Esophagus squamous epithelium (tissue), 5 donors: ENCODE measurements around the gene FANCE. TPM values are rescaled to one million over a fixed set of nuclear protein-coding genes. Genes with fewer than 3 reads are reported as not detected.
A peak's percentile ranks its signal among the peaks of the same experiment; 100 is the strongest.

Source experiments
- DNase-seq: peaks from one replicate; lab custom pipeline; 2025; lab: John Stamatoyannopoulos, UW
- H3K27ac ChIP-seq, 4 donors: fragments of 200-600 bp; sonication (generic); one replicate each; pipeline ENCODE4 v1.5.1; 2016 to 2019; ENCODE audit warnings: mild to moderate bottlenecking in 1 of 4
- H3K27me3 ChIP-seq, 4 donors: fragments of 200-600 bp; sonication (generic); 1 replicate in 3 of 4; 2 replicates in 1 of 4; pipeline versions ENCODE4 v1.5.1 to v1.6.0; 2017 to 2021; ENCODE audit warnings: antibody characterized with exemption in 1 of 4
- H3K36me3 ChIP-seq, 3 donors: fragments of 200-600 bp; sonication (generic); one replicate each; pipeline ENCODE4 v1.5.1; 2016 to 2019
- H3K4me1 ChIP-seq, 3 donors: fragments of 200-600 bp; sonication (generic); one replicate each; pipeline ENCODE4 v1.5.1; 2017 to 2019
- H3K4me3 ChIP-seq, 4 donors: fragments of 200-600 bp; sonication (generic); 1 replicate in 3 of 4; 2 replicates in 1 of 4; pipeline ENCODE4 v1.5.1; 2016 to 2019; ENCODE audit warnings: mild to moderate bottlenecking in 2 of 4, moderate library complexity in 1 of 4
- H3K9me3 ChIP-seq, 3 donors: fragments of 200-600 bp; sonication (generic); one replicate each; pipeline ENCODE4 v1.5.1; 2016 to 2019
- CTCF ChIP-seq, 6 experiments: fragments of 450-650 bp in 4 of 6; fragments of 200-600 bp in 2 of 6; sonication (generic) in 2 of 6; IDR thresholded peaks; one replicate each; pipeline ENCODE4 v1.5.1; 2016 to 2019; ENCODE audit warnings: antibody characterized with exemption in 6 of 6, mild to moderate bottlenecking in 4 of 6, moderate library complexity in 4 of 6
- POLR2A ChIP-seq, 4 donors: fragments of 450-650 bp; IDR thresholded peaks; one replicate each; pipeline ENCODE4 v1.6.1; 2017; ENCODE audit warnings: antibody characterized with exemption in 4 of 4, mild to moderate bottlenecking in 4 of 4, moderate library complexity in 3 of 4
- WGBS, 2 donors: methylation state at CpG; one replicate each; pipeline ENCODE4 v1.1.5; 2018; 5-methylcytosine and 5-hydroxymethylcytosine counted together
- intact Hi-C: fragments of 100-400 bp; cut with DNase I; formaldehyde crosslinking; loops from one replicate; pipeline ENCODE4 v1.15.0; 2022
- total RNA-seq, 4 donors: library from RNA; depleted of rRNA; stranded (reverse); fragments of >200 nt; gene quantifications; one replicate each; pipeline ENCODE4 v1.1.0, GENCODE V29; 2016
- donor health status: DM: yes; HTN: yes; CAD: no.

Gene FANCE
- total RNA-seq, 4 donors from 2014 or later = 6.9 to 15.5 (median 8.0) TPM

DNA sequence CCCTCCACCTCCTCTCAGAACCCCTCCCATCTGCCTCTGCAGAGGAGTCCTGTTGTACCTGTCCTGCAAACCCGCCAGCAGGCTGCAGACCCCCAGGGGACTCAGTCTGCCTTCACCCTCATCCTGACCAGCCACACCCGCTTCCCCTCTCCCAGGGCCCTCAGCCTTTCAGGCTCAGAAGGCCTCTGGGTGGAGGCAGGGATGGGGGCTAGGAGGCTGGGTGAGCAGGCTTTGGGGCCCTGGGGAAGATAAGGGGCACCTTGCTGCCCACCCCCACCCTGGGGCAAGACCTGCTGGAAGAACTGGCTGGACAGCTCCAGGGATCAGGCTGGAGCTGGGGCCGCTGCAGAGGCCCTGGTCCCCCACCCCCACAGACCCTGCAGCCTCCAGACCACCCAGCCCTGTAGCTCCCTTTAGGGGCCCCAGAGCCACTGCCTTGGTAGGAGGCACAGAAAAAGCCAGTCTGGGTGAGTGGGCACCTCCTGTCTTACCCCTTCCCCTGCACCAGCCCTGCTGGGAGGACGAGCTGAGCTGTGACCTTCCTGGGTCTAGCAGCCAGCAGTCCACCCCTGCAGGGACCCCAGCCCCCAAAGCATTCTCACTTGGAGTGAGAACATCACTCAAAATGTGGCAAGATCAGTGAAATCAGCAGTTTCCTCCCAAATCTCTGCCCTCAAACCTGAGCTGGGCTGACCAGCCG lies 39.6 kb downstream of the FANCE start:
- no peak for DNase-seq
- peaks cover 73 to 94% (median 76%) of the 10 kb centered on the region in 3 donors for H3K4me1 ChIP-seq
- intact Hi-C loops = no loop called here
- no peak for TF ChIP-seq CTCF (IDR thresholded peaks at IDR 0.05)
- no peak for TF ChIP-seq POLR2A (IDR thresholded peaks at IDR 0.05)
- WGBS, 2 donors = 0 to 32% methylated on average over 1 to 3 of the region's 5 CpGs
- peak overlapping the region; percentile 95 to 99 (median 97) for H3K27ac ChIP-seq
- H3K36me3 ChIP-seq = peaks cover 0 to 4% (median 0%) of the 10 kb centered on the region in 3 donors
- peak overlapping the region in 3 of 4 donors; percentile 1 to 21 (median 1) for H3K4me3 ChIP-seq
- H3K9me3 ChIP-seq = no peaks in the 10 kb centered on the region
- peaks cover 0 to 10% (median 0%) of the 10 kb centered on the region in 4 donors for H3K27me3 ChIP-seq

- H3K27me3 ChIP-seq = peaks cover 0 to 12% (median 0%) of the 10 kb centered on the region in 4 donors
- intact Hi-C loops = no loop called here
- TF ChIP-seq CTCF (IDR thresholded peaks at IDR 0.05) (no peak), POLR2A (IDR thresholded peaks at IDR 0.05) (no peak)
- DNase-seq = no peak
- H3K27ac ChIP-seq = peak overlapping the region; percentile 95 to 99 (median 97)
- no peaks in the 10 kb centered on the region for H3K9me3 ChIP-seq
- WGBS, 2 donors = 41 to 42% methylated on average over 3 to 7 of the region's 7 CpGs
- H3K4me3 ChIP-seq = peak overlapping the region in 2 of 4 donors; percentile 1 to 21
- peaks cover 67 to 89% (median 69%) of the 10 kb centered on the region in 3 donors for H3K4me1 ChIP-seq
- peaks cover 0 to 4% (median 0%) of the 10 kb centered on the region in 3 donors for H3K36me3 ChIP-seq
These were observed 40.3 kb downstream of the FANCE start for GRCh38 chr6:35492258-35492973.

GRCh38 chr6:35492974-35493284 lies 40.8 kb downstream of the FANCE start:
- H3K27me3 ChIP-seq = peaks cover 0 to 17% (median 0%) of the 10 kb centered on the region in 4 donors
- TF ChIP-seq POLR2A (IDR thresholded peaks at IDR 0.05) = no peak
- no peak for TF ChIP-seq CTCF (IDR thresholded peaks at IDR 0.05)
- H3K9me3 ChIP-seq = no peaks in the 10 kb centered on the region
- intact Hi-C loops = no loop called here
- no peak overlapping the region for H3K4me3 ChIP-seq
- no peak for DNase-seq
- H3K36me3 ChIP-seq = peaks cover 0 to 4% (median 0%) of the 10 kb centered on the region in 3 donors
- peaks cover 65 to 89% (median 66%) of the 10 kb centered on the region in 3 donors for H3K4me1 ChIP-seq
- WGBS, 2 donors = 67 to 82% methylated on average over 6 to 7 of the region's 7 CpGs
- peak overlapping the region; percentile 95 to 99 (median 98) for H3K27ac ChIP-seq

DNA sequence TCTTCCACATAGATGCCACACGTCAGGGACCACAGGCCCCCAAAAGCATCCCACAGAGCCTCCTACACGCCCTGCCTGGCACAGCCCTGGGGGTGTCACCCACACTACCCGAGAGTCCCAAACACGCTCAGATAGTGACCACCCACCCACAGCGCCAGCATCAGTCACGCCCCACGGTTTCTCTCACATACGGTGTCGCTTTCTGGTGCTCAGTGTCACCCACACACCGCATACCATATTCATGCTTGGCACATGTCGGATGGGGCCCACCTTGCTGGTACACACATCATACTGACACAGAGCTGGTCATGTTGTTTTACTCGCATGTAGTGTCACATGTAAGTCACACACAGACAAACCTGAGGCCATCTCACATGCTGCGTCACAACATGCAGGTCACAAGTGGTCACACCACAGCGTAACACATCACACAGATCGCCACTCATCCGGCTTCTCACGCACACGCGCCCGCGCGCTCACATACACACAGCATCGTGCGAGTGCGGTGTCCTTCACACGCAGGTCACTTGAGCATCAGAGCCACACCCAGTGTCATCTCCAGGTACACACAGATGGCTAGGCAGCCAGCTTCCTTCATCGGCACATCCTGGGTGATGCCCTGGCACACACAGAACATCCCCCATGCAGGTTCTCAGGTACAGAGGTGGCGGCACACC lies 41.3 kb downstream of the FANCE start:
- intact Hi-C loops = no loop called here
- peaks cover 0 to 22% (median 0%) of the 10 kb centered on the region in 4 donors for H3K27me3 ChIP-seq
- TF ChIP-seq POLR2A (IDR thresholded peaks at IDR 0.05) = no peak
- no peak for TF ChIP-seq CTCF (IDR thresholded peaks at IDR 0.05)
- peaks cover 0 to 4% (median 0%) of the 10 kb centered on the region in 3 donors for H3K36me3 ChIP-seq
- 73 to 74% methylated on average over 25 to 27 of the region's 28 CpGs for WGBS, 2 donors
- H3K4me3 ChIP-seq = peak overlapping the region in 2 of 4 donors; percentile 89 to 96
- H3K4me1 ChIP-seq = peaks cover 65 to 89% (median 67%) of the 10 kb centered on the region in 3 donors
- DNase-seq = no peak
- peak overlapping the region; percentile 95 to 99 (median 98) for H3K27ac ChIP-seq
- H3K9me3 ChIP-seq = no peaks in the 10 kb centered on the region
